Stimulated activated naive CD8-positive, alpha-beta T cell treated with anti-CD3 and anti-CD28 coated beads, Interleukin-15, amount 100 ng/mL, for 72 hours (primary cell): ENCODE measurements around the gene MDM1.

Experiments
- ATAC-seq: fragments of 150-1000 bp; cut with Tn5 transposase; 2 replicates; pipeline ENCODE4 v1.10.0; 2021; ENCODE audit warnings: mild to moderate bottlenecking, moderate library complexity
- DNase-seq, 2 donors: peaks; one replicate each; pipeline ENCODE4 v3.0.0; 2021 to 2022
- H3K27ac Mint-ChIP-seq, 2 donors: one replicate each; pipeline ENCODE4 v1.8.0; 2022; ENCODE audit warnings: mild to moderate bottlenecking in 2 of 2, mixed read lengths in 2 of 2, moderate library complexity in 2 of 2
- H3K27me3 Mint-ChIP-seq: one replicate; pipeline ENCODE4 v1.8.0; 2022; ENCODE audit warnings: mixed read lengths
- H3K4me1 Mint-ChIP-seq: one replicate; pipeline ENCODE4 v1.8.0; 2022; ENCODE audit warnings: mild to moderate bottlenecking, mixed read lengths
- H3K4me3 Mint-ChIP-seq, 2 donors: one replicate each; pipeline ENCODE4 v1.8.0; 2022; ENCODE audit warnings: mild to moderate bottlenecking in 2 of 2, mixed read lengths in 2 of 2, moderate library complexity in 1 of 2
- H3K9me3 Mint-ChIP-seq, 2 donors: one replicate each; pipeline ENCODE4 v1.8.0; 2022; ENCODE audit warnings: mixed read lengths in 2 of 2

Gene MDM1

DNA sequence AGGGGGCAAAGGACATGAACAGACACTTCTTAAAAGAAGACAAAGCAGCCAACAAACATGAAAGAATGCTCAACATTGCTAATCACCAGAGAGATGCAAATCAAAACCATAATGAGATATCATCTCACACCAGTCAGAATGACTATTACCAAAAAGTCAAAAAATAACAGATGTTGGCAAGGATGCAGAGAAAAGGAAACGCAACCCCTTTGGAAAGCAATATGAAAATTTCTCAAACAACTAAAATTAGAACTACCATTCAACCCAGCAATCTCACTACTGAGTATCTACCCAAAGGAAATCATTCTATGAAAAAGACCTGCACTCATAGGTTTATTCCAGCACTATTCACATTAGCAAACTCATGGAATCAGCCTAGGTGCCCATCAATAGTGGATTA lies 25.6 kb downstream of the MDM1 start:
- Mint-ChIP-seq H3K4me1 (peaks cover 19% of the 10 kb centered on the region), H3K27me3 (no peaks in the 10 kb centered on the region), H3K9me3 (peaks cover 0 to 10% of the 10 kb centered on the region in 2 donors), H3K4me3 (no peak overlapping the region), H3K27ac (no peak overlapping the region)
- DNase-seq = no peak
- no peak for ATAC-seq

DNA sequence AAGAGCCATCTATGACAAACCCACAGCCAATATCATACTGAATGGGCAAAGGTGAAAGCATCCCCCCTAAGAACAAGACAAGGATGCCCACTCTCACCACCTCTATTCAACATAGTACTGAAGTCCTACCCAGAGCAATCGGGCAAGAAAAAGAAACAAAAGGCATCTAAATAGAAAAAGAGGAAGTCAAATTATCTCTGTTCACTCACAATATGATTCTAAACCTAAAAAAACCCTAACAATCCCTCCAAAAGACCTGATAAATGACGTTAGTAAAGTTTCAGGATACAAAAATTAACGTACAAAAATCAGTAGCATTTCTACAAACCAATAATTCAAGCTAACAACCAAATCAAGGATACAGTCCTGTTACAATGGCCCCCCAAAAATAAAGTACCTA lies 26.9 kb downstream of the MDM1 start:
- DNase-seq = no peak
- Mint-ChIP-seq H3K4me3 (no peak overlapping the region), H3K27me3 (no peaks in the 10 kb centered on the region), H3K27ac (no peak overlapping the region), H3K9me3 (peaks cover 3 to 17% of the 10 kb centered on the region in 2 donors), H3K4me1 (peaks cover 27% of the 10 kb centered on the region)
- no peak for ATAC-seq

DNA sequence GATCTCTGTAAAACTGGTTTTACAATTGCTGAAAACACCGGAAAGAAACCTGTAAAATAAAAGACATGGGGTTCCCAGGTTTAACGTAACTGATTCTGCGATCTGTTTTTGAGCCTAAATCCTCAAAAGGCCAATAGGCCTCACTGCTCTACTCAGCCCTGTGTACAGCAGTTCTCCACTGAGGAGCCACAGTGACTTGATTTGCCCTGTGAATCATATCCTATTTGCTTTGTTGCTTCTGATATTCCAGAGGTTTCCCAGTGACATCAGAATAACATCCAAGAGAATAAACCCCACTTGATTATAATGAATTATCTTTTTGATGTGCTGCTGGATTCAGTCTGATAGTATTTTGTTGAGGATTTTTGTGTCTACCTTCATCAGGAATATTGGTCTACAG lies 27.5 kb downstream of the MDM1 start:
- Mint-ChIP-seq H3K27ac (peak overlapping the region in 1 of 2 donors; percentile 19), H3K4me1 (peaks cover 27% of the 10 kb centered on the region), H3K27me3 (no peaks in the 10 kb centered on the region), H3K9me3 (peaks cover 9 to 22% of the 10 kb centered on the region in 2 donors), H3K4me3 (no peak overlapping the region)
- DNase-seq (no peak), ATAC-seq (no peak)

DNA sequence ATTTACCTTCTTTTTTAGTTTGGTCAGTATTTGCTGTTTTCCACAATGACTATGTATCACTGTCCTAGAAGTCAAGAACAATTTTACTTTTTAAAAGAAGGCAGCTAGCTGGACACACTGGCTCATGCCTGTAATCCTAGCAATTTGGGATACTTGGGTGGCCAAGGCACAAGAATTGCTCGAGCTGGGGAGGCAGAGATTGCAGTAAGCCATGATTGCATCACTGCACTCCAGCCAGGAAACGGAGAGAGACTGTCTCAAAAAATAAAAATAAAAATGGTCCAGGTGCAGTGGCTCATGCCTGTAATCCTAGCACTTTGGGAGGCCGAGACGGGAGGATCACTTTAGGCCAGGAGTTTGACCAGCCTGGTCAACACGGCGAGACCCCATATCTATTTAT lies 28.3 kb downstream of the MDM1 start:
- H3K27ac Mint-ChIP-seq = no peak overlapping the region
- peaks cover 35% of the 10 kb centered on the region for H3K4me1 Mint-ChIP-seq
- H3K27me3 Mint-ChIP-seq = no peaks in the 10 kb centered on the region
- H3K4me3 Mint-ChIP-seq = no peak overlapping the region
- no peak for DNase-seq
- ATAC-seq = no peak
- H3K9me3 Mint-ChIP-seq = peaks cover 17 to 23% of the 10 kb centered on the region in 2 donors

DNA sequence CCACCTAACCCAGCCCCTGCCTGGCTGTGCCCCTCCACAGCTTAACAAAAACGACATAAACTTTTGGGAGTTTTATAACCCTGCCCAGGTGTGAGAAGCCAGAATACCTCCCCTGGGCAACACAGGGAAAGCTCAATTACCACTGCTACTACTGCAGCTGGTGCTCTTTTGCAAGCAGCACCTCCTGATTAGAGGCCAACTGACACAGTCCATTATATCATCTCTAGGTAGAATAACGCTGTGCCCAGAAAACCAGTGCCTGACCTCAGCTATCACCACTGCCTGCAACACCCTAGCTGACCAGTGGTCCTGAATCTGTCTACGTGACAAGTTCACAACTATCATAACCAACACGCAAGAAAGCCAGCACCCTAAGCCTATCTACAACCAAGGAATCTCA lies 34.2 kb downstream of the MDM1 start:
- H3K4me3 Mint-ChIP-seq = no peak overlapping the region
- DNase-seq (no peak), ATAC-seq (no peak)
- peaks cover 16 to 18% of the 10 kb centered on the region in 2 donors for H3K9me3 Mint-ChIP-seq
- H3K27ac Mint-ChIP-seq = no peak overlapping the region
- peaks cover 21% of the 10 kb centered on the region for H3K4me1 Mint-ChIP-seq
- no peaks in the 10 kb centered on the region for H3K27me3 Mint-ChIP-seq

DNA sequence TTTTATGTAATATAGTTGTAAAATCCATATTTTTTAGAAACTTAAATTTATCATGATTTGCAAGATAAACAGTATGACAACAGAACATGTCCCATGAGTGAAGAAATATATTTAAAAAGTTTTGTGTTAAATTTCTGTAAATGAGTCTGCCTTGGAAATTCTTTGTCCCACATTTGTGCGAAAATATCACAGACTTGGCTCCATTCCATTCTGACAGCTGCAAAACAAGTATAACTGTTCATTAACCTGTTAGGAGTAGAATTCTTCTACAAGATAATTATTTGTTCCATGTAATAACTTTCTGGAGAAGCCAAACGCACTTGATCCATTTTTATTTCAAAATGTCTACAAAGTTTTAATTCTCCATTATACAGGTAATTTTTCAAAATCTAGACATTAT lies 37.9 kb downstream of the MDM1 start:
- Mint-ChIP-seq H3K4me3 (no peak overlapping the region), H3K9me3 (peaks cover 1 to 5% of the 10 kb centered on the region in 2 donors), H3K27me3 (no peaks in the 10 kb centered on the region), H3K27ac (no peak overlapping the region), H3K4me1 (peaks cover 41% of the 10 kb centered on the region)
- DNase-seq = no peak
- no peak for ATAC-seq

DNA sequence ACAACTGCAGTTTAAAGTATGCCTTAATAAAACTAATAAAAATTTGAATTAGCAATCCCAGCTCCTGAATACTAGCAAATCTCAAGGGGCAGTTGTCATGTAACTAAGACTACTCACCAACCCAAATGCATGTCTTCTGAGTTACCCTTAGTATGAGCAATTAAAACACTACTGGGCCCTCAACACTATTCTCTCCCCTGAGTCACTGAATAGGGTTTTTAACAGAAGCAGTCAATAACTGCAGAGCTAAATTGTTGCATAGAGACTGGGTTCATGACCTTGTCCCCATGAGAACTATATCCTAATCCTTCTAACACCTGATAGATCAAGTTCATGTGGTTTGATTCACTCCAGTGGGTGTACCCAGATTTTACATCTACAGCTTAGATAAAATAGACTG lies 38.8 kb downstream of the MDM1 start:
- DNase-seq (no peak), ATAC-seq (peak; percentile 19)
- Mint-ChIP-seq H3K4me3 (no peak overlapping the region), H3K27ac (no peak overlapping the region), H3K9me3 (no peaks in the 10 kb centered on the region), H3K27me3 (no peaks in the 10 kb centered on the region), H3K4me1 (peaks cover 32% of the 10 kb centered on the region)

DNA sequence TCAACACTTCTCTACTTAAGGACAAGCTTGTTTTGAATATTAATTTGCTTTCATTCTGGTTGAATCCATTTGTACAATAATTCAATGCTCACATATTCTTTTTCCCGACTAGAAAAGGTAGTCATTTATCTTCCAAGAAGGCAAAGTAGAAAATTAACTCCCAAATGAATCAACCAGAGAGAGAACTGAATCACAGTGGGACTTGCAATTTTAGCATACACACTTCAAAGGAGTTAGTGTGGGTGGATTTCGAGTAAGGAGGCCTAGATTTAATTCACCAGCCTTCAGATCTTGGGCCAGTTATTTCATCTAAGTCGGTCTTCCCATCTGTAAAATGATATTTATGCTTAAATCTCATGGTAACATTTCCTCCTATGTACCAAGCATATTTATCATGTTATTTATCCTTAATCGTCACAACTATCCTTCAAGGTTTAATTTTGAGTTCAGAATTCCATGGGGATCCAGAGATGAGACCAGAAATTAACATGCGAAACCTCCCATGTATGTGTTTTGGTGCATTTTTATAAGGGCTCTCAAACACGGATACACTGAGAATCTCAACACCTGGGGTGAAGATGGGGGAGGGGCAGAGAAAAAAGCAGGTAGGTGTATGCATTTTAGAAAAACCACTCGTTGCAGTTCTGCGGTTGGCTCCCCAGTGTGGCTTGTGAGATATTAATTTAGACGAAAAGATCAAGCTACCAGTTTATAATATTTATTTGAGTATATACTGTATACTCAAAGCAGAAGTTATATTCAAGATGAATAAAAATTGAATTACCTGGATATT lies 39.8 kb downstream of the MDM1 start:
- no peak for DNase-seq
- Mint-ChIP-seq H3K4me1 (peaks cover 32% of the 10 kb centered on the region), H3K9me3 (no peaks in the 10 kb centered on the region), H3K27me3 (no peaks in the 10 kb centered on the region), H3K27ac (no peak overlapping the region), H3K4me3 (no peak overlapping the region)
- ATAC-seq = peak; percentile 21

DNA sequence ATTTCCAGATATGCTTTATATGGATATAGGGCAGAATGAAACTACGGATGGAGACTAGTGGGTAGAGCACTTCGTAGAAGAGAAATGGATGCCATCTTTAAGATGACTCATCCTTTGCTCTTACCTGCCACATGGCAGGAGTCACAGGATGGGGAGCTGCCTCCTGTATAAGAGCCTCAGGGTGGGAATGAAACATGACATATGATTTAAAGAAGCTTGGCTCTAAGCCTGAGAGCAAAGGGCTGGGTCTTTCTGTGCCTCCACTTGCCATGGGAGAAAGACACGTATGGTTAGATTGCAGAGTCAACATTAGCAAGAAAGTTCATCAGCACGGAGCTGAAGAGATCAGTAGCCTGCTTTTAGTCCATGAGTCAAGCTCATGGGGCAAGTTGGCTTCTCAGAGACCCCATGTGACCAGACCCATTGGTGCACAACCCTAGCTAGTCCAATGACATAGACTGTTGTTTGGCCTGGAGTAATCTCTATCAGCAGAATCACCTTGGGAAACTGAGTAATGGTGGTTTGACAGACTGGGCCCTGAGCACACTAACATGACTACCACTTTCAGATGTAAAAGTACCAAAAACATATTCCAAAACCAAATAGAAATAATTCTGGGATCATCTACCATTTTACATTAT lies 40.6 kb downstream of the MDM1 start:
- H3K27ac Mint-ChIP-seq = no peak overlapping the region
- H3K4me1 Mint-ChIP-seq = peaks cover 38% of the 10 kb centered on the region
- H3K9me3 Mint-ChIP-seq = no peaks in the 10 kb centered on the region
- no peaks in the 10 kb centered on the region for H3K27me3 Mint-ChIP-seq
- DNase-seq (no peak), ATAC-seq (no peak)
- peak overlapping the region in 1 of 2 donors; percentile 2 for H3K4me3 Mint-ChIP-seq

DNA sequence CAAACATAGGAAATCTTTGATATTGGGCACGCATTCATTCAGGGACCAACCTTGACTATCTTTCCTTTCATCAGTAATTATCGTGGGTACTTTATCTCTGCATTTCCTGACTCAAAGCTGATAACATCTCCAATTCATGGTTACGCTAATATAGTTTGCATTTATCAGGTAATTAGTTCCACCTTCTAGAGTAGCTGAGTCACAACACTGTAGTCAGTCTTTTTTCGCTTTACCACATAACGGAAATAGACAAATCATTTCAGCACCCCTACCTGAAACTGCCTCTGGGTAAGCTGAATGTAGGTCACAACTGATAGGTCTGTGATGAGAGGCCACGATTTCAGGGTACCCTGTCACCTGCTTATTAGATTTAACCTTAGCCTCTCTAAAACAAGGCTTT lies 42.0 kb downstream of the MDM1 start:
- Mint-ChIP-seq H3K4me3 (peak overlapping the region in 1 of 2 donors; percentile 33), H3K27ac (no peak overlapping the region)
- peak in 1 of 2 donors; percentile 60 for DNase-seq

DNA sequence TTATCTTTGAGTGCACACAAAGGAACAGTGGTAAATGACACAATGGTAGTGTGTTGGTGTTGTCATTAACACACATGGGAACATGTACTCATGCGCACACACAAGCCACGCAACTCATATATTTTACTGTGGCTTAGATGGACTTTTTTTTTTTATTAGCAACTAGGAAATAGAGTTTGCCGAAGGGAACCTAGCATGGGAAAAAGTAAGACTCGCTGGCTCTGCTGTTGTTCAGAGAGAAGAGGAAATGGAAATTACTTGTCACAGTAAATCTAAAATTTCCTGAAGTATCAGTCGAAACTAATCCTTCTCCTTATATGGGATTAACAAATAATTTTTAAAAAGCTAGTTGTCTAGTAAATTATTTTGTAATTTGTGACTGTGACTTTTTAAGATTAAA lies 45.1 kb downstream of the MDM1 start:
- H3K4me1 Mint-ChIP-seq = peaks cover 39% of the 10 kb centered on the region
- ATAC-seq = no peak
- no peaks in the 10 kb centered on the region for H3K27me3 Mint-ChIP-seq
- H3K4me3 Mint-ChIP-seq = no peak overlapping the region
- no peak for DNase-seq
- no peak overlapping the region for H3K27ac Mint-ChIP-seq
- no peaks in the 10 kb centered on the region for H3K9me3 Mint-ChIP-seq

More for the DNA sequence above, 42.0 kb downstream of the MDM1 start:
- H3K27me3 Mint-ChIP-seq = no peaks in the 10 kb centered on the region
- ATAC-seq = peak; percentile 99
- H3K9me3 Mint-ChIP-seq = no peaks in the 10 kb centered on the region
- peaks cover 38% of the 10 kb centered on the region for H3K4me1 Mint-ChIP-seq

DNA sequence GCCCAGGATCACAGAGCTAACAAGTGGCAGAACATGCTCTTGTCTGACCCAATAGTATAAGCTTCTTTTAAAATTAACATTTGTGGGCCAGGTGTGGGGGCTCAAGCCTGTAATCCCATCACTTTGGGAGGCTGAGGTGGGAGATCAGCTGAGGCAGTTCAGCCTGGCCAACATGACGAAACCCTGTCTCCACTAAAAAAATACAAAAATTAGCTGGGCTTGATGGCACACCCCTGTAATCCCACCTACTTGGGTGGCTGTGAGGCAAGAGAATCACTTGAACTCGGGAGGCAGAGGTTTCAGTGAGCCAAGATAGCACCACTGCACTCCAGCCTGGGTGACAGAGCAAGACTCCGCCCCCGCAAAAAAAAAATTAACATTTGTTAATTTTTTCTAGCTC lies 45.8 kb downstream of the MDM1 start:
- Mint-ChIP-seq H3K27me3 (no peaks in the 10 kb centered on the region), H3K4me3 (no peak overlapping the region), H3K9me3 (no peaks in the 10 kb centered on the region), H3K4me1 (peaks cover 39% of the 10 kb centered on the region), H3K27ac (no peak overlapping the region)
- ATAC-seq (no peak), DNase-seq (no peak)

DNA sequence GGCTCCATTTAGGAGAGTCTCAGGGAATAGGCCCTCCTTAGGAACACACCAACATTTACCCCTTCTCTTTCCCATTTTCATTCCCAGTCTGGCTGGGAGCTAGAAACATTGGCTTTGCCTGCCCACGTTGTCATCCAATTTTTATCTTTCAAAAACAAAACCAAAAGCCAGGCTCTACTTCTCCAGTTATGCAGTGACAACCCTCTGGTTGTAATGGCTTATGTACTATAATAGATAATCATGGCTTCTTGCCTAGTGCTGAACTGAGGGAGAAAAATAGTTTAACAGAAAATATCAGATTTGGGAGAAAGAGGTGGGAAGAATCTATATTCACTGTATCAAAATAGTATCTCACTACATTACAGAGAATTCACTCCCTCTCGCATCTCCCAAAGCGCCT lies 46.6 kb downstream of the MDM1 start:
- no peaks in the 10 kb centered on the region for H3K9me3 Mint-ChIP-seq
- DNase-seq = no peak
- ATAC-seq = no peak
- H3K4me3 Mint-ChIP-seq = no peak overlapping the region
- no peaks in the 10 kb centered on the region for H3K27me3 Mint-ChIP-seq
- no peak overlapping the region for H3K27ac Mint-ChIP-seq
- peaks cover 39% of the 10 kb centered on the region for H3K4me1 Mint-ChIP-seq

DNA sequence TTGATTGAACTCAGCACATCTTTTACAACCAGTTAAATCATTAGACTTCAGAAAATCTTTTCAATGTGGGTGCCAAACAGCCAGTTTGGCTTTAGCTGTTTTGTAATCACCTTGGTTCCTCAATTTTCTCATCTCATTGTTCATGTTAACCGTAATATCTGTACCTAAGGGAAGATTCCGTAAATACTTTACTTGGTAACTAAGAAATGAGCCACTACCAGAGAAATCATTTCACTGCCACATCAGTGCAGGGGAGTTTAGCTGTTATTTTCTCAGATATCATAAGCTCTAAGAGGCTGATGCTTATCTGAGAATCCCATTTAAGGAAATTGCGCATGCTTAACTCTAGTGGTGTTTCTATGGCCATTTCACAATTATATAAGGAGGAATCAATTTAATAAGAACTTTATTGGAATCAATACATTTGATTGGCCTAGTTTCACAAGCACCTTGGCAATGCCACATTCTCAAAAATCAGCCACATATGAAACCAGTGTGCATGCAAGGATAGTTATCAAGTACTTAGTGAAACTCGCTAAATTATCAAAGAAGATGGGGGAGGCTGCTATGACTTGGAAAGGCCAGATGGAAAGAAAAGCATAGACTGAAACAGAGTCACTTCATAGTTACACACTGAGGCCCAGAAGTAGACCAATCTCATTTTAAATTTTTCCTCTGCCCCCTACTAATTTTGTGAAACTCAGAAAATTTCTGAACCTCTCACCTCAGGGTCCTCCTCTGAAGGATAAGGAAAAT lies 50.7 kb downstream of the MDM1 start:
- DNase-seq (no peak), ATAC-seq (peak; percentile 64)
- H3K27me3 Mint-ChIP-seq = no peaks in the 10 kb centered on the region
- H3K4me1 Mint-ChIP-seq = peaks cover 60% of the 10 kb centered on the region
- peak overlapping the region in 1 of 2 donors; percentile 17 for H3K4me3 Mint-ChIP-seq
- H3K27ac Mint-ChIP-seq = peak overlapping the region in 1 of 2 donors; percentile 50
- H3K9me3 Mint-ChIP-seq = no peaks in the 10 kb centered on the region

DNA sequence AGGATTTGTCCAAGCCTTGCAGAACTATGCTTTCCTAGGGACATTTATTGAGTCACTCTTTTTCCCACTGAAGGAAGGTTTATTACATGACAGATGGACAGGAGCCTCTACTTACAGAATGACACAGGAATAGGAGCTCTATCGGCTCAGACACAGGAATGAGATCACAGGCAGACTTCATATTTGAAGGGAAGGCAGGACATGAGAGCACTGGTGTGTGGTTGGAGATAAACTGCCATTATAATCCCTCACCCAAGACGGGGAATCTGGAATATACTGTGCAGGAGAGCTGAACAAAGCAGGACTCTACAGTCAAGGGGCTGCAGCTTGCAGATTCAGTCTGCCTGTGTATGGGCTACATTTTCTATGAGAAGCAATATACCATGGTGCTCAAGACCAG lies 51.9 kb downstream of the MDM1 start:
- no peak overlapping the region for H3K4me3 Mint-ChIP-seq
- peak overlapping the region in 1 of 2 donors; percentile 3 for H3K27ac Mint-ChIP-seq
- DNase-seq = no peak
- ATAC-seq = no peak
- no peaks in the 10 kb centered on the region for H3K27me3 Mint-ChIP-seq
- peaks cover 67% of the 10 kb centered on the region for H3K4me1 Mint-ChIP-seq
- H3K9me3 Mint-ChIP-seq = no peaks in the 10 kb centered on the region
